Keratinocyte (primary cell): Measurements from ENCODE around the gene DNAH17. TPM values are rescaled to one million over a fixed set of nuclear protein-coding genes. Genes with fewer than 3 reads are reported as not detected.

Experiments
- DNase-seq: peaks from one replicate; pipeline ENCODE4 v3.0.0-alpha.2; 2011; ENCODE audit warnings: low read depth, missing footprints, low spot score
- FAIRE-seq: peaks from 2 replicates; lab custom pipeline; 2011; peaks lifted over from hg19 to GRCh38; lab: Jason Lieb, UNC
- H2AFZ ChIP-seq: 2 replicates; pipeline ENCODE4 v1.6.0; 2012; ENCODE audit warnings: low read length, control low read depth, inconsistent platforms; ENCODE audit not compliant: control insufficient read depth
- H3K27ac ChIP-seq: 2 replicates; pipeline ENCODE4 v1.5.1; 2011; ENCODE audit warnings: low read length; ENCODE audit not compliant: control insufficient read depth, insufficient read depth
- H3K27me3 ChIP-seq: 3 replicates; pipeline ENCODE4 v1.6.0; 2011; ENCODE audit warnings: low read length; ENCODE audit not compliant: control insufficient read depth, insufficient read depth; ENCODE audit errors: extremely low read depth
- H3K36me3 ChIP-seq, 2 experiments: 2 replicates in 1 of 2; 3 replicates in 1 of 2; pipeline ENCODE4 v1.5.1; 2011; ENCODE audit warnings: low read length in 2 of 2, mild to moderate bottlenecking in 1 of 2; ENCODE audit not compliant: control insufficient read depth in 2 of 2, insufficient read depth in 2 of 2; ENCODE audit errors: extremely low read depth in 1 of 2
- H3K4me1 ChIP-seq: 3 replicates; pipeline ENCODE4 v1.5.1; 2011; ENCODE audit warnings: low read length; ENCODE audit not compliant: control insufficient read depth, insufficient read depth; ENCODE audit errors: extremely low read depth
- H3K4me2 ChIP-seq: 3 replicates; pipeline ENCODE4 v1.6.0; 2011; ENCODE audit warnings: low read depth, low read length; ENCODE audit not compliant: control insufficient read depth, insufficient read depth; ENCODE audit errors: extremely low read depth
- H3K4me3 ChIP-seq, 3 experiments: fragments of 200-600 bp in 1 of 3; sonication (generic) in 1 of 3; 2 replicates in 2 of 3; 3 replicates in 1 of 3; pipeline ENCODE4 v1.5.1; 2011 to 2016; ENCODE audit warnings: low read length in 3 of 3, mild to moderate bottlenecking in 3 of 3, control low read depth in 2 of 3, inconsistent platforms in 1 of 3, low read depth in 1 of 3, mixed read lengths in 1 of 3, mixed run types in 1 of 3, moderate library complexity in 1 of 3; ENCODE audit not compliant: control insufficient read depth in 2 of 3, insufficient read depth in 2 of 3; ENCODE audit errors: extremely low read depth in 1 of 3
- H3K79me2 ChIP-seq: 2 replicates; pipeline ENCODE4 v1.6.0; 2012; ENCODE audit warnings: low read length; ENCODE audit not compliant: control insufficient read depth, insufficient read depth
- H3K9ac ChIP-seq: 3 replicates; pipeline ENCODE4 v1.6.0; 2011; ENCODE audit warnings: low read length; ENCODE audit not compliant: control insufficient read depth, insufficient read depth; ENCODE audit errors: extremely low read depth
- H3K9me1 ChIP-seq: 3 replicates; pipeline ENCODE4 v1.6.0; 2011; ENCODE audit warnings: low read length; ENCODE audit not compliant: control insufficient read depth, insufficient read depth; ENCODE audit errors: extremely low read depth
- H3K9me3 ChIP-seq: 2 replicates; pipeline ENCODE4 v1.5.1; 2012; ENCODE audit warnings: low read depth, low read length; ENCODE audit not compliant: control insufficient read depth
- H4K20me1 ChIP-seq: 3 replicates; pipeline ENCODE4 v1.6.0; 2011; ENCODE audit warnings: low read length; ENCODE audit not compliant: control insufficient read depth, insufficient read depth; ENCODE audit errors: extremely low read depth
- CTCF ChIP-seq, 3 experiments: IDR thresholded peaks in 1 of 3; conservative IDR thresholded peaks in 1 of 3; optimal IDR thresholded peaks in 1 of 3; 2 replicates in 2 of 3; 3 replicates in 1 of 3; pipeline versions ENCODE3 to v1.5.1; 2011; ENCODE audit warnings: low read length in 3 of 3, mild to moderate bottlenecking in 3 of 3, moderate library complexity in 2 of 3, control low read depth in 1 of 3, inconsistent platforms in 1 of 3; ENCODE audit not compliant: insufficient read depth in 2 of 3; ENCODE audit errors: extremely low read depth in 1 of 3
- EZH2 ChIP-seq: IDR thresholded peaks from one replicate; pipeline ENCODE4 v1.6.1; 2012; ENCODE audit warnings: inconsistent platforms, mild to moderate bottlenecking, low read length, moderate library complexity
- dilution Hi-C: fragments of 300-500 bp; cut with MboI; formaldehyde crosslinking; loops from one replicate; pipeline ENCODE4 v1.7.0; 2020; ENCODE audit warnings: low sequenced_read_pairs; ENCODE audit not compliant: extremely low pct_ligation_motif_present
- polyA plus RNA-seq, 5 experiments: library from polyadenylated mRNA; depleted of rRNA in 3 of 5; stranded (reverse) in 3 of 5; stranded (forward) in 1 of 5; unstranded in 1 of 5; fragments of >200 nt; gene quantifications; 1 replicate in 1 of 5; 2 replicates in 3 of 5; 3 replicates in 1 of 5; pipeline versions ENCODE4 v1.2.1 to v1.2.3, GENCODE V29; 2011 to 2012; ENCODE audit warnings: missing spikeins in 2 of 5, low read depth in 1 of 5, low replicate concordance in 1 of 5

Gene DNAH17
- polyA plus RNA-seq, 1 donor (not counting 4 experiments of a cell fraction or from before 2014, with no cell fraction given), result 0.16 TPM

DNA sequence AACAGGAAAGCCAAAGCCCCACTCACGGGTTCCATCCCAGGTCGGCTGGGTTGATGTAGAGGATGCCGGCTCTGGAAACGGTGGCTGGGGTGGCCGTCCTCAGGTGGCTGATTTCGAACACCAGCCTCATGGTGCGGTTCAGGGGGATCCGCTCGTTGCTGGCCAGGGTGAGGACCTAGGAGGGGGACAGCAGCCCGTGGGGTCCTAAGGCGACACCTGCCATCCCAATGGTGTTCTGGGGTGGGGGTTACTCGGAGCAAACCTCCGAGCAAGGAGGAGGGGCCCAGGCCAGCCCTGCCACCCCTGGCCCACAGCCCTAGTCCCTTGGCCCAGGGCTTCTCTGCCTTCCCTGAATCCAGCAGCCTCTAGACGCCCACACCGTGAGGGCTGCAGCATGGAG is 86.5 kb downstream of the DNAH17 start:
- Histone ChIP-seq H3K27me3 (no peaks in the 10 kb centered on the region), H3K4me3 (no peak overlapping the region), H2AFZ (no peak overlapping the region), H3K79me2 (no peaks in the 10 kb centered on the region), H3K27ac (no peak overlapping the region), H3K9me1 (no peaks in the 10 kb centered on the region), H3K4me1 (no peaks in the 10 kb centered on the region), H3K36me3 (no peaks in the 10 kb centered on the region), H4K20me1 (no peaks in the 10 kb centered on the region), H3K9ac (no peak overlapping the region), H3K9me3 (no peaks in the 10 kb centered on the region), H3K4me2 (no peak overlapping the region)
- no peak for FAIRE-seq
- no peak for TF ChIP-seq EZH2
- TF ChIP-seq CTCF (optimal IDR thresholded peaks at IDR 0.05 in 1 of 3, IDR thresholded peaks at IDR 0.05 in 1 of 3, conservative IDR thresholded peaks at IDR 0.05 in 1 of 3; ENCODE audit: extremely low read depth in 1 of 3, insufficient read depth in 2 of 3, low read length in 3 of 3), result no peak
- dilution Hi-C loops, result no loop called here
- no peak for DNase-seq

DNA sequence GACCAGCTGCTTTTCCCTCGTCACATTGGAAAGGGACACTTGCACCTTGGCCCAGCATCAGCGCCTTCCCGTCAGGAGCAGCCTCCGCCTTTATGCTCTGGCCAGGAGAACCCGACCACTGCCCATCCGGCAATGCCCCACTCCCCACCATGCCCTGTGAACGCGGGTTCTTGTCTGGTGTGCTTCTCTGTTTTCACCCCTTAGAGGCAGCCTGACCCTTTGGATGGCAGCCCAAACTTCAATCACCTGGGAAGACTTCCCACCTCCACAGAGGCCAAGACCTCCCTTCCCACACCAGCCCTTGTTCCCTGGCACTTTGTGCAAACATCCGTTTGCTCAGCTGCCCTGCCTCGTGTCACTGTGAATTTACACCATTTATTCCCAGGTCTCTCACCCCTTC is 87.0 kb downstream of the DNAH17 start:
- DNase-seq (no peak), FAIRE-seq (no peak)
- Histone ChIP-seq H3K4me1 (no peaks in the 10 kb centered on the region), H3K36me3 (no peaks in the 10 kb centered on the region), H3K4me3 (no peak overlapping the region), H3K9ac (no peak overlapping the region), H4K20me1 (no peaks in the 10 kb centered on the region), H3K27ac (no peak overlapping the region), H3K4me2 (no peak overlapping the region), H3K79me2 (no peaks in the 10 kb centered on the region), H3K9me1 (no peaks in the 10 kb centered on the region), H3K27me3 (no peaks in the 10 kb centered on the region), H2AFZ (no peak overlapping the region), H3K9me3 (no peaks in the 10 kb centered on the region)
- dilution Hi-C loops, result no loop called here
- TF ChIP-seq CTCF (optimal IDR thresholded peaks at IDR 0.05 in 1 of 3, IDR thresholded peaks at IDR 0.05 in 1 of 3, conservative IDR thresholded peaks at IDR 0.05 in 1 of 3; ENCODE audit: extremely low read depth in 1 of 3, insufficient read depth in 2 of 3, low read length in 3 of 3) (no peak), EZH2 (no peak)
